IPS DF 4.7 (cell line): ENCODE data around the gene SLC6A16.
"Not testable (repeated sequence)": the region's sequence is repeated elsewhere in the genome, so short reads cannot be mapped to it uniquely, and the experiment has no call there.

ENCODE experiments used
- DNase-seq: peaks from one replicate; pipeline ENCODE4 v3.0.0-alpha.2; 2013; ENCODE audit warnings: low spot score; ENCODE audit errors: extremely low read depth

SLC6A16 gene

DNA sequence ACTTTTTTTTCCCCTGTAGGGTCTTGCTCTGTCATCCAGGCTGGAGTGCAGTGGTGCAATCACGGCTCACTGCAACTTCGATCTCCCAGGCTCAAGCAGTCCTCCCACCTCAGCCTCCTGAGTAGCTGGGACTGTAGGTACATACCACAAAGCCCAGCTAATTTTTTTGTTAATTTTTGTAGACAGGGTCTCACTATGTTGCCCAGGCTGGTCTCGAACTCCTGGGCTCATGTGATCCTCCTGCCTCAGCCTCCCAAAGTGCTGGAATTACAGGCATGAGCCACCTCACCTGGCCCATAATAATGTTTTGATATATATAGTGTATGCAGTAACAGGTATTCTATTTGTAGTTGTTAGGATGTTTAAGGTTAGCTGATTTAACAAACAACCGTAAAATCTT lies 6.2 kb upstream of the SLC6A16 start:
- DNase-seq: not testable (repeated sequence)

DNA sequence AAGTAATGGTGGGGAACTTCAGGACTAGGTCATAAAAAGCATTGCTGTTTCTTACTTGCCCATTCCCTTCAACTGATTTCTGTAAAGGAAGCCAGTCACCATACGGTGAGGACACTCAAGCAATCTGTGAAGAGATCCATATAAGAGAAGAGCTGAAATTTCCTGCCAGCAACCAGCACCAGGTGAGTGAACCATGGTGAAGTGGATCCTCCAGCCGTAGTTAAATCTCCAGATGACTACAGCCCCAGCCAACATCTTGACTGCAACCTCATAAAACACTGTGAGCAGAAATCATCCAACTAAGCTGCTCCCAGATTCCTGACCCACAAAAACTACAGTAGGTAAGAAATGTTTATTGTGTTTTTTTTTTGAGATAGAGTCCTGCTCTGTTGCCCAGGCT lies 3.8 kb upstream of the SLC6A16 start:
- DNase-seq: no peak

DNA sequence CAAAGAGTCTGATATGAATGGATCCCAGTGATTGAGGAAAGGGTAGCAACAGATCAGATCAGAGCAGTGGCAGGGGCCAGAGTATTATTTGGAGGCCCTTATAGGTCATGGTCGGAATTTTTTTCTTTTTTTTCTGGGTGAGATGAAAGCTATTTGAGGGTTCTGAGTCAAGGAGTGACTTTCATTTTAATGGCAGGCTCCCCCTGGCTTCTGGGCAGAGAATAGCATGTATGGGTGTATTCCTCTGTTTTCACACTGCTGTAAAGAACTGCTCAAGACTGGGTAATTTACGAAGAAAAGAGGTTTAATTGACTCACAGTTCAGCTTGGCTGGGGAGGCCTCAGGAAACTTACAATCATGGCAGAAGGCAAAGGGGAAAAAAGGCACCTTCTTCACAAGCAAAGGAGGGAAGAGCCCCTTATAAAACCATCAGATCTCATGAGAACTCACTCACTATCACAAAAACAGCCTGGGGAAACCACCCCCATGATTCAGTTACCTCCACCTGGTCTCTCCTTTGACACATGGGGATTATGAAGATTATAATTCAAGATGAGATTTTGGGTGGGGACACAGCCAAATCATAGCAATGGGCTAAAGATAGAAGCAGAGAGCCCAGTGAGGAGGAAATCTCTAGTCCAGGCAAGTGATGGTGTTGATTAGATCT lies 3.0 kb upstream of the SLC6A16 start:
- no peak for DNase-seq

DNA sequence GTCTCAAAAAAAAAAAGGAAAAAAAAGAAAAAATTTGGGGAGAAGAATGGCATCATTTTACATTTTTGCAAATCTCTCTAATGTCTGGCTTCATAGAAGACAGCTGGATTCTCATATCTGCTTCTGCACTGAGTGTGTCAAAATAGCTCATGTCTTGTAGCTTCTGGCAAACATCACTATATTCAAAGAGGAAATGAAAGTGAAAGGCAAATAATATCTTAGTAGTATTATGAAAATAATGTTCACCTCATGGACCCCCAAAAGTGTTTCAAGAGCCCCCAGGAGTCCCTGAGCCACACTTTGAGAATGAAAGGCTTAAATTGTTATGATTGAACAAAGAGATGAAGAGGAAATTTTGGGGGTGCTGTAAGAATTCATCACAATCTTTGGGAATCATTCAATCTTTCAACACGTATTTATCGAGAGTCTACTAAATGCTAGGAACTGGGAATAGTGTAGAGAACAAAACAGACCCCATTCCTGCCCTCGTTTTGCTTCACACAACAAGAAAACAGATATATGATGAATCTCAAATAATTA lies 1.2 kb upstream of the SLC6A16 start:
- no peak for DNase-seq

DNA sequence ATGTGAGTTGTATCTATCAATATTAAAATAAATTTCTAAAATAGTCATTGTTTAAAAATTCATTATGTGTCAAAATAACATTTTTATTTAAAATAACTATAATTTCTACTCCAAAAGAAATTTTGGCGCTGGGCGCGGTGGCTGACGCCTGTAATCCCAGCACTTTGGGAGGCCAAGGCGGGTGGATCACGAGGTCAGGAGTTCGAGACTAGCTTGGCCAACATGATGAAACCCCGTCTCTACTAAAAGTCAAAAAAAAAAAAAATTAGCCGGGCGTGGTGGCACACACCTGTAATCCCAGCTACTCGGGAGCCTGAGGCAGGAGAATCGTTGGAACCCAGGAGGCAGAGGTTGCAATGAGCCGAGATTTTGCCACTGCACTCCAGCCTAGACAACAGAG lies 765 bp upstream of the SLC6A16 start:
- not testable (repeated sequence) for DNase-seq

DNA sequence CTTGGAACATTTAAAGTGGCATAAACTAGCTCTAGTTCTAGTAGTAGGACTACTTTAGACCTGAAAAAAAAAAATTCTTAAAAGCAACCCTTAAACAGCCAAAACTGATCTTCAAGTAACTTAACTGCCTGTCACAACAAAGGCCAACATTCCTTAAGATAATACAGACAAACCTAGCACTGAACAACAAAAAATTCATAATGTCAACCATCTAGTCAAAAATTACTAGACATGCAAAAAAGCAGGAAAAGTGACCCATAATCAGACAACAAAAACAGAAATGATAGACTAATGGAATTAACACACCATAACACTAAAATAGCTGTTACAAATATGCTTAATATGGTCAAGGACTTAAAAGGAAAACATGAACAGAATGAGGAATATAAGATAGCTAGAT lies 6.7 kb downstream of the SLC6A16 start:
- no peak for DNase-seq

DNA sequence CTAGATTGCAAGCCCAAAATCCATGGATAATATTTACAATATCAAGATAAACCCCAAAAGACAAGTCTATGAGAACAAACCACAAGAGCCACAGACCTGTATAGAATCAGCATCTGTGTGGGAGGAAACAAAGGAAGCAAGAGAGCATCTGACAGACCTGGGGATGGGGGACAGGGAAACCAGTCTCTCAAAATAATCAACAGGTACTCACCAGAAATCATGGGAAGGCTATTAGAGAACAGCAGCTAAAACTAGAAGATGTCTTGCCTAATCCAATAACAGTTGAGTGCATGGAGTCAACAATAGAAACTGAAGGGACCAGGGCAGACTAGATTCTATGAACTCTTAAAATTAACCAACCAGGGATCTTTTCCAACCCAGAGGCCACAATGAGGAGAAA lies 8.7 kb downstream of the SLC6A16 start:
- no peak for DNase-seq

DNA sequence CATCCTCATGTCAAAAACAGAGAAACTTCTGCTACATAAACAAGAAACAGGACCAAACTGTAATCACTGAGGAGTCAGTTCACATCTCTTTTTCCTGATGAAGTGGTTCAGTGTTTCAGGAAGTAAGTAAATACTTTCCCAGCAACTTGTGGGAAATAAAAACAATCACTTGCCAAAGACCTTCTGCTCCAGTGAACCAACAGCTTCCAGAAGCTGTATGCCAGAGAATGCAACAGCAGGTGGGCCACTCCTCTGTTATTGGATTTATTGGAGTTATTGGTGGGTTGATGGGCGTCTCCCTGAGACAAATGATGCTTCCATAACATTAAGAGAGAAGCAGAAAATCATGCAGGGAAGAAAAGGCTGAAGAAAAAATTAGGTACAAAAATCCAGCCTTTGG lies 9.9 kb downstream of the SLC6A16 start:
- DNase-seq: no peak

DNA sequence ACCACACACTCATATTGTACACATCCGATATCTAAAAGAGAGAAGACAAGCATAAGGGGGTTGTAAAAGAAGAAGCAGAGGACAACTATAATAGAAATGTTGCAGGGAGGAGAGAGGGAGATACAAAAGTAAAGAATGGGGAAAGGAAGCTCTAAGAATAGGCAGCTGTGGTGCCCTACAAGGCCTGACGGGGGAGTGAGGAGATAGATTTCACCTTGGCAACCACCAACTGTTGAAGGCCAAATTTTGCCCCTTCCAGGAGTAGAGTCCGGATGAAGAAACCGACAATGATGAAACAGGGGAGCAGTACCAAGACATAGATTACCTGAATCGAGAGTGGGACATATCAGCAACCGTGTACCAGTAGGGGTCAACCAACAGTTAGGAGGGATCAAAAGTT lies 15.9 kb downstream of the SLC6A16 start:
- DNase-seq: no peak

DNA sequence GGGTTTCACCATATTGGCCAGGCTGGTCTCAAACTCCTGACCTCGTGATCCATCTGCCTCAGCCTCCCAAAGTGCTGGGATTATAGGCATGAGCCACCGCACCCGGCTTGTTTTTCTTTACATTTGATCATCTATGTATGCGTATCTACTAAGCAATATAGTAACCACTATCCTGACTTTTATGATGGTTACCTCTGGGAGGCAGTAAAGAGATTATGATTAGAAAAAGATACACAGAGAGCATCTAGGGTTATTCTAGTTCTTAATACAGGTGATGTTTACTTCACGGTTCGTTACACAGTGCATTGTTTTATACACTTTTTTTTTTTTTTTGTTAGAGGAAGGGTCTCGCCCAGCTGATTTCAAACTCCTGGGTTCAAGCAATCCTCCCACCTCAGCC lies 18.3 kb downstream of the SLC6A16 start:
- DNase-seq: not testable (repeated sequence)

DNA sequence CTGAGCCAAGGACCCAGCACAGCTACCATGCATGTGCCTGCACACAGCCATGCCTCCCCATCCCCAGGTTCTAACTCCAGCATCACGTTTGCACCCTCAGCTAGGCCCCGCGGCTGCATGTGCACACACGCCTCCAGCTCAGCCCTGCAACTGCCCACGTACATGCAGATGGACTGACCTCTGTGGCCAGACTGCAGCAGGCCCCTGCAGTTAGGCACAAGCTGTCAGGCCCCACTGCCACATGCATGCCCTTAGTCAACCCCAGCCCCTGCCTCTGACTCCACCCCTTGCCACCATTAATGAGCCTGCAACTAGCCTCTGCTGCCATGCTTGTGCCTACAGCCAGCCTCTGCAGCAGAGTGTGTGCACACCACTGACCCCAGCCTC lies 23.1 kb downstream of the SLC6A16 start:
- DNase-seq: no peak

DNA sequence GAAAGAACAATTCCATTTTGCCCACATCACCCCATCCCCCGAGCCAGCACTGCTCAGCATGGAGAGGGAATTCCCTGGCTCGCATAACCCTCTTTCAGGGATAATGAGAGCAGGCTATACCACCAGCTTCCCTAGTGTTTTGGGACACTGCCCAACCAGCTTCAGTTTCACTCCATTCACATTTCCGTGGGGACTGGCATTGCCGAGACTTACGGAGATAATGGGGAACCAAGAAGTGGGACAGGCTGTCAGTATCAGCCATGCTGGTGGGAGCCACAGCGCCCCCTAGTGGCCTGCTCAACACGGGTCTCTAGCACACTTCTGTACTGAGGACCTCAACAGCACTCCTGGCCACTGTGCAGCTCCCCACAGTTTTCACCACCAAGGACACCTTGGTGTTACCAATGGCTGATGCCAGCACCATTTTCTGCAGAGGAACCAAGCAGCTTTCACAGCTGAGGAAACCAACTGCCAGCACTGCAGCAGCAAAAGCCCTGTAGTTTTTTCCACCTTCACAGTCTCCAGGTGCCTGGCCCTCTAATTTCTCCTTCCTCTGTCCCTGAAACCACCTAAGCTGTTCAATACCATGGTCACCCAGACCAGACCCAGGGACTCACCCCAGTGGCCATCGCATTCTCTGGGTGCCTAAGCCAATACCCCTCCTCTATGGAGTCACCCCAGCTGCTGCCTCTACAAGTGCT lies 23.7 kb downstream of the SLC6A16 start:
- DNase-seq: peak; percentile 78

DNA sequence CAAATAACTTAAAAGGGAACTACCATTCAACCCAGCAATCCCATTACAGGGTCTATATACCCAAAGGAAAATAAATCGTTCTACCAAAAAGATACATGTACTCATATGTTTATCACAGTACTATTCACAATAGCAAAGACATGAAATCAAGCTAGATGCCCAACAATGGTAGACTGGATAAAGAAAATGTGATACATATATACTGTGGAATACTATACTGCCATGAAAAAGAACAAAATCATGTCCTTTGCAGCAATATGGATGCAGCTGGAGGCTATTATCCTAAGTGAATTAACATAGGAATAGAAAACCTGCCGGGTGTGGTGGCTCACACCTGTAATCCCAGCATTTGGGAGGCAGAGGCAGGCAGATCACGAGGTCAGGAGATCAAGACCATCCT lies 26.3 kb downstream of the SLC6A16 start:
- not testable (repeated sequence) for DNase-seq

DNA sequence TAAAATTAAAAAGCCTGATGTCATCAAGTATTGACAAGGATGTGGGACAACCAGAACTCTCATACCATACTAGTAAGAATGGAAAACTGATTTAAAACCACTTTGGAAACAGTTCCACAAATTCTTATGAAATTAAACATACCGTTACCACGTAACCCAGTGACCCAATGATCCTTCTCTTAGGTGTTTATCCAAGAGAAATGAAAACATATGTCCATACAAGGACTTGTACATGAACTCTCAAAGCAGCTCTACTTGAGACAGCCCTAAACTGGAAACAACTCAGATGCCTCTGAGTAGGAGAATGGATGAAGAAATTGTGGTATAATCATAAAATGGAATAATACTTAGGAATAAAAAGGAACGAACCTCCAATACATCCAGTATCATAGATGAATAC lies 27.6 kb downstream of the SLC6A16 start:
- DNase-seq: no peak

DNA sequence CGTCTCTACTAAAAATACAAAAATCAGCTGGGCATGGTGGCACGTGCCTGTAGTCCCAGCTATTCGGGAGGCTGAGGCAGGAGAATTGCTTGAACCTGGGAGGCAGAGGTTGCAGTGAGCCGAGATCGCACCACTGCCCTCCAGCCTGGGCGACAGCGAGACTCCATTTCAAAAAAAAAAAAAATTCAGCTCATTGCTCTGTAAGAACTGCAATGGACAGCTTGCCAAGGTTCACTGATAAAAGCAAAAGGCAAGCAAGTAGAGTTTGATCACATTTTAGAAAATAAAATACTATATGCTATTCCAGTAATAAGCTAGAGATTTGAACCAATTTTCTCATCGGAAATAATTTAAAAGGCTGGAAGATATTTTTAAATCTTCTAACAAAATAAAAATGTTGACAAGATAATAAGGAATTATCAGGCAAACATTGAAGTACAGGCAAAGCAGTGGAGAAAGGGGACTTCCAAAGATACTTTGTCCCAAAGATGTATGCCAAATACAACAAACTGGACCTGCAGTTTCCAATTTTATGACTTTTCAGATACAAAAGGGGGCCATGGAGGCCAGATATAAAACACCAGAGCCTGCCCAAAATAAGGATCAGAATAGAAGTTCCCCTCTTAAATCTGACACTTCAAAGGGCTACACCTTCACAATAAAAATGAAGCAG lies 29.6 kb downstream of the SLC6A16 start:
- DNase-seq: no peak

DNA sequence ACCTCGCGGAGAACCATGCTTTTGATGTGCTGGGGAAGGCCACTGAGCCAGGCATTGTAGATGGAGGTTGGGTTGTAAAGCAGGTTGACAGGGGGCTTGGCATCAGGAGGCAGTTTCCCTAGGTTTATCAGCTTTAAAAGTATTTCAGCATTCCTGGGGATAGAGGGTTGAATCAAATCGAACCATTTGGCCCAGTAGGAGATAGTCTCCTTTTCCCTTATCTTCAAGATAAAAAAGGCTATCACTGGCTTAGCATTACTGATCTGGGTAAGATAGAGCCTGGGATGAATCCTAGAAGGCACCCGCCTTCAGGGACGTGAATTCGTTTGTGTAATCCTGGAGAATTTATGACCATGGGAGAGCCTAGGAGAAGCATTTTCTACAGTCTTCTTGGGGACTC lies 30.6 kb downstream of the SLC6A16 start:
- no peak for DNase-seq

DNA sequence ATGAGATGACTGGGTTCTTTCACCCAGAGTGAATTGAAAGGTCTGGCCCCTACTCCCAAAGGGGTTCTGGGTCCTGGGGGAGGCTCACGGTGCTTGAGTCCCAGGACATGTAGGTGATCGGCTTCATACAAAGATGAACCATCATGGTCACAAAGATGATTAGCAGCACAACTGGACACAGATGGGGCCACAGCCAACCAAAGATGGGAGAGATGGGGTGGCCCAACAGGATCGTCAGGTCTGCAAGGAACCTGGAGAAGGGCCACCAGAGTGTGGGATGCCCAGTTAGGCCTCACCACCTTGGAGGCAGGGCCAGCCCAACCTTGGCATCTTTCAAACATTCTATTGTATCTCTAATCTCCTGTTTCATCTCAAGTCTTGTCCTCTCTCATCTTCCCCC lies 34.5 kb downstream of the SLC6A16 start:
- no peak for DNase-seq

DNA sequence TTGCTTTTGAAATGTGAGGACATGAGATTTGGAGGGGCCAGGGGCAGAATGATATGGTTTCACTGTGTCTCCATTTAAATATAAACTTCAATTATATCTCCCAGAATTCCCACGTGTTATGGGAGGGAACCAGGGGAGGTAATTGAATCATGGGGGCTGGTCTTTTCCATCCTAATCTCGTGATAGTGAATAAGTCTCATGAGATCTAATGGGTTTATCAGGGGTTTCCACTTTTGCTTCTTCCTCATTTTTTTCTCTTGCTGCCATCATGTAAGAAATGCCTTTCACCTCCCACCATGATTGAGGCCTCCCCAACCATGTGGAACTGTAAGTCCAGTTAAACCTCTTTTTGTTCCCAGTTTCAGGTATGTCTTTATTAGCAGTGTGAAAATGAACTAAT lies 35.7 kb downstream of the SLC6A16 start:
- DNase-seq: not testable (repeated sequence)

DNA sequence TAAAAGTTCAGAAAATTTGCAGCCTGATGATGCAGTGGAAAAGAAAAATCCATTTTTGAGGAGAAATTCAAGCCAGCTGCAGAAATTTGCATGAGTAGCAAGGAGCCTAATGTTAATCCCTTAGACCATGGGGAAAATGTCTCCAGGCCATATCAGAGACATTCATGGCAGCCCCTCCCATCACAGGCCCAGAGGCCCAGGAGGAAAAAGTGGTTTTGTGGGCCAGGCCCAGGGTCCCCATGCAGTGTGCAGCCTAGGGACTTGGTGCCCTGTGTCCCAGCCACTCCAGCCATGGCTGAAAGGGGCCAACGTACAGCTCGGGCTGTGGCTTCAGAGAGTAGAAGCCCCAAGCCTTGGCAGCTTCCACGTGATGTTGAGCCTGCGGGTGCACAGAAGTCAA lies 36.8 kb downstream of the SLC6A16 start:
- not testable (repeated sequence) for DNase-seq

DNA sequence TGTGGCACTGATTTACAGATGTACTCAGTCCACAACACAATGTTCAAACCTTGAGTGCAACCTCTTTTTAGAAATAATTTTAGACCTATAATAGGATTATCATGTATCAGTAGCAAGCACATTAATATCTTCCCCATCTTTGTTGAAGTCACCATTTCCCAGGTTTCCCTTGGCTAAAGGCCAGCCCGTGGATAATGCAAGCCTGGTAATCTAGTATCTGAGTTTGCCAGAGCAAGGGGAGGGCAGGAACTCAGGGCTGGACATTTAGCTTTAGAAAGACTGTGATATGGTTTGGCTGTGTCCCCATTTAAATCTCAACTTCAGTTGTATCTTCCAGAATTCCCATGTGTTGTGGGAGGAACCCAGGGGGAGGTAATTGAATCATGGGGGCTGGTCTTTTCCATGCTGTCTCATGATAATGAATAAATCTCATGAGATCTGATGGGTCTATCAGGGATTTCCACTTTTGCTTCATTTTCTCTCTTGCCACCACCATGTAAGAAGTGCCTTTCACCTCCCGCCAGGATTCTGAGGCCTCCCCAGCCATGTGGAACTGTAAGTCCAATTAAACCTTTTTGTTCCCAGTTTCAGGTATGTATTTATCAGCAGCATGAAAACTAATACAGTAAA lies 37.7 kb downstream of the SLC6A16 start:
- no peak for DNase-seq

DNA sequence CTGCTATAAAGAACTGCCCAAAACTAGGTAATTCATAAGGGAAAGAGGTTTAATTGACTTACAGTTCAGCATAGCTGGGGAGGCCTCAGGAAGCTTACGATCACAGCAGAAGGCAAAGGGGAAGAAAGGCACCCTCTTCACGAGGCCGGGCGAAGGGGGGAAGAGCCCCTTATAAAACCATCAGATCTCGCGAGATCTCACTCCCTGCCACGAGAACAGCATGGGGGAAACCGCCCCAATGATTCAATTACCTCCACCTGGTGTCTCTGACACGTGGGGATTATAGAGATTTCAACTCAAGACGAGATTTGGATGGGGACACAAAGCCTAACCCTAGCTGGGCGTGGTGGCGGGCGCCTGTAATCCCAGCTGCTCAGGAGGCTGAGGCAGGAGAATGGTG lies 42.8 kb downstream of the SLC6A16 start:
- DNase-seq: no peak

DNA sequence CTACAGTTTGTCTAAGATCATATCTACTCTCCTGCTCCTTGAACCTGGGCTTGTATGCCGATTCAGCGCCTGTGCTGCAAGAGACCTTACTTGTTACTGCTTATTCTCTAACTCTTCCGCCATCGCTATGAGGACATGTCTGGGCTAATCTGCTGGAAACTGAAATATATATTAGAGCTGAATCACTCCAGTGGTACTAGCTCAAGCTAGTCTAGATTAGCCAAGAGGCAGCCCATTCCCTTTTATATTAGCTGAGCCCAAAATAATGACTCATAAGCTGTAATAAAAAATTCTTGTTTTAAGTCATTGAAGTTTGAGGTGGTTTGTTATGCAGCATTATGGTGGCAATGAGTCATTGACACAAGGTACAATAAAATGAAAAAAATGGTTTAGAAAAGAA lies 52.8 kb downstream of the SLC6A16 start:
- DNase-seq: no peak
